Chondrocyte (in vitro differentiated cells): ENCODE measurements around the gene DACH1. TPM values are rescaled to one million over a fixed set of nuclear protein-coding genes. Genes with fewer than 3 reads are reported as not detected.

Source experiments
- DNase-seq: peaks from one replicate; pipeline ENCODE4 v3.0.0; 2021; ENCODE audit warnings: mixed read lengths, low spot score
- H3K27ac Mint-ChIP-seq: one replicate; pipeline ENCODE4 v1.8.0; 2021; ENCODE audit warnings: mild to moderate bottlenecking, moderate library complexity, mixed read lengths; ENCODE audit not compliant: unreplicated experiment
- H3K27me3 Mint-ChIP-seq: 2 replicates; pipeline ENCODE4 v1.8.0; 2021; ENCODE audit warnings: low read depth, mixed read lengths
- H3K36me3 Mint-ChIP-seq: 2 replicates; pipeline ENCODE4 v1.8.0; 2021; ENCODE audit warnings: low read depth, mixed read lengths
- H3K4me1 Mint-ChIP-seq: 2 replicates; pipeline ENCODE4 v1.8.0; 2021; ENCODE audit warnings: low read depth, mild to moderate bottlenecking, mixed read lengths
- H3K4me3 Mint-ChIP-seq: one replicate; pipeline ENCODE4 v1.8.0; 2021; ENCODE audit warnings: mild to moderate bottlenecking, moderate library complexity, mixed read lengths; ENCODE audit not compliant: unreplicated experiment
- H3K9me3 Mint-ChIP-seq: 2 replicates; pipeline ENCODE4 v1.8.0; 2021; ENCODE audit warnings: low read depth, mixed read lengths
- total RNA-seq: library from RNA; stranded (reverse); gene quantifications from 3 replicates; pipeline ENCODE4 v1.2.1, GENCODE V29; 2021
- TF ChIP-seq, protein P1 (sequence below): fragments of 200-600 bp; sonication (generic); IDR thresholded peaks from 2 replicates; pipeline ENCODE4 v1.5.0; 2021; ENCODE audit warnings: antibody characterized with exemption, mild to moderate bottlenecking, moderate library complexity

The DACH1 gene
- total RNA-seq, 1 donor from 2014 or later: 0.72 TPM

DNA sequence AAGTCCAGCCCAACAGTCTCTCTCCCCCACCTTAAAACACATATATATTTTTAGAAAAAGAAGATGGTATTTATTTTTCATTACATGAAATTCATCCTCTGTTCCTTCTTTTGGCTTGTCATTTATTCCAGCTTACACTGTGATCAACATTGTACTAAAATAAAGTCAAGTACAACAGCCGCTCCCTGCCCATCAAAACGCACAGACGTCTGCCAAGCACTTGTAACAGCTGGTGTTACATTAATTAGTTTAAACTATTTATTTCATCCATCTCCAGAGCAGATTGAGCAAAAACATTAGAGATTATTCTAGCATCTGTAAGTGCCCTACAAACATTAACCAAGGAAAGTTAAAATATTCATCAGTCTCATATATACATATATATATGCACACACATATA lies 350.5 kb downstream of the DACH1 start:
- no peak for DNase-seq
- Mint-ChIP-seq H3K36me3 (no peaks in the 10 kb centered on the region), H3K9me3 (no peaks in the 10 kb centered on the region), H3K27ac (no peak overlapping the region), H3K27me3 (no peaks in the 10 kb centered on the region), H3K4me3 (no peak overlapping the region), H3K4me1 (no peaks in the 10 kb centered on the region)
- TF ChIP-seq, protein P1, sequence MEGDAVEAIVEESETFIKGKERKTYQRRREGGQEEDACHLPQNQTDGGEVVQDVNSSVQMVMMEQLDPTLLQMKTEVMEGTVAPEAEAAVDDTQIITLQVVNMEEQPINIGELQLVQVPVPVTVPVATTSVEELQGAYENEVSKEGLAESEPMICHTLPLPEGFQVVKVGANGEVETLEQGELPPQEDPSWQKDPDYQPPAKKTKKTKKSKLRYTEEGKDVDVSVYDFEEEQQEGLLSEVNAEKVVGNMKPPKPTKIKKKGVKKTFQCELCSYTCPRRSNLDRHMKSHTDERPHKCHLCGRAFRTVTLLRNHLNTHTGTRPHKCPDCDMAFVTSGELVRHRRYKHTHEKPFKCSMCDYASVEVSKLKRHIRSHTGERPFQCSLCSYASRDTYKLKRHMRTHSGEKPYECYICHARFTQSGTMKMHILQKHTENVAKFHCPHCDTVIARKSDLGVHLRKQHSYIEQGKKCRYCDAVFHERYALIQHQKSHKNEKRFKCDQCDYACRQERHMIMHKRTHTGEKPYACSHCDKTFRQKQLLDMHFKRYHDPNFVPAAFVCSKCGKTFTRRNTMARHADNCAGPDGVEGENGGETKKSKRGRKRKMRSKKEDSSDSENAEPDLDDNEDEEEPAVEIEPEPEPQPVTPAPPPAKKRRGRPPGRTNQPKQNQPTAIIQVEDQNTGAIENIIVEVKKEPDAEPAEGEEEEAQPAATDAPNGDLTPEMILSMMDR: no peak

DNA sequence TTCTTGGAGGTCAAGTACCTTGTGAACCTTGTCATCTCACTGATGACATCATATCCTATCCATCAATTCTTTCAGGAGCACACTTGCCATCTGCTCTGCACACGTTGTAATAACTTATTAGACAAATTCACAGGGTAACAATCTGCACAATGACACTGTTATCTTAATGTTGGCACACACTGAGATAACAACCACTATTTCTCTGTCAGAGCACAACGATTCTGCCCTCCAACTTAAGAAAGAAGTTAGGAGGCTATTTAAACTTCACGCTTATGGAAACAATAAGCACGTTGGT lies 351.3 kb downstream of the DACH1 start:
- H3K4me3 Mint-ChIP-seq: no peak overlapping the region
- no peaks in the 10 kb centered on the region for H3K27me3 Mint-ChIP-seq
- H3K27ac Mint-ChIP-seq: no peak overlapping the region
- no peaks in the 10 kb centered on the region for H3K9me3 Mint-ChIP-seq
- H3K36me3 Mint-ChIP-seq: no peaks in the 10 kb centered on the region
- no peak for DNase-seq
- TF ChIP-seq, protein P1: no peak
- H3K4me1 Mint-ChIP-seq: no peaks in the 10 kb centered on the region

DNA sequence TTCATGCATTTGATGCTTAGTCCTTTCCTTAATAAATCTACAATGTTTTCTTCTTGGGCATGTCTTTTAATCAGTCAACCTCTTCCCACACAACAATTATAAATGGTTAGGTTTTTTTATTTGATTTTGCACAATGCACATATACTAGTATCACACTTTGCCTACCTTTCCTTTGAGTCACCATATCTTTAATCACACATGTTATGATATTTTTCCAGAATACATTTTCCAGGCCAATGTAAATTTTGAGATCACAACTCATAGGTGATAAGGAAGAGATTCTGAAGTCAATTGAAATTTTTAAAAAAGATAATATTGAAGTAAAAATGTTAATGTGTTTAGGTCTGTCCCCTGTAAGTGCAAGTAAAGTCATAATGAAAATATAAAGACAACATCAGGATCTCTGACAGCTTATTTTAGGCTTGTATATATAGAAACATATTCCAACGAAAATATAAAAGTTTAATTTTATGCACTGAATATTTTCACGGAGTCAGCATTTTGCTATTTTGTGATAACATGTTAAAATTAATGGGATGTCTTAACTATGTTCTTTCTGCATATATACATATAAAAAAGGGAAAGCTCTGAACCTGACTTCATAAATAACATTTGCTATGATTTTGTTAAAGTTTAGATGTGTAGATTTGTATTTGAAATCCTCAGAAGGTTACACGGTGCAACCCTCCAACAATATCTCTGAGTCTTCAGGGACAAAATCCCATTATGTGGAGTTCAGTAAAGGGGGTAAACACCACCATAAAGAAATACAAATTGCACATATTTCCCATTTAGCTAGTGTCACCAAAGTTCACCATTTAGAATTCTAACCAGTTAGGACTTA lies 351.9 kb downstream of the DACH1 start:
- Mint-ChIP-seq H3K27ac (no peak overlapping the region), H3K4me3 (no peak overlapping the region), H3K36me3 (no peaks in the 10 kb centered on the region)

DNA sequence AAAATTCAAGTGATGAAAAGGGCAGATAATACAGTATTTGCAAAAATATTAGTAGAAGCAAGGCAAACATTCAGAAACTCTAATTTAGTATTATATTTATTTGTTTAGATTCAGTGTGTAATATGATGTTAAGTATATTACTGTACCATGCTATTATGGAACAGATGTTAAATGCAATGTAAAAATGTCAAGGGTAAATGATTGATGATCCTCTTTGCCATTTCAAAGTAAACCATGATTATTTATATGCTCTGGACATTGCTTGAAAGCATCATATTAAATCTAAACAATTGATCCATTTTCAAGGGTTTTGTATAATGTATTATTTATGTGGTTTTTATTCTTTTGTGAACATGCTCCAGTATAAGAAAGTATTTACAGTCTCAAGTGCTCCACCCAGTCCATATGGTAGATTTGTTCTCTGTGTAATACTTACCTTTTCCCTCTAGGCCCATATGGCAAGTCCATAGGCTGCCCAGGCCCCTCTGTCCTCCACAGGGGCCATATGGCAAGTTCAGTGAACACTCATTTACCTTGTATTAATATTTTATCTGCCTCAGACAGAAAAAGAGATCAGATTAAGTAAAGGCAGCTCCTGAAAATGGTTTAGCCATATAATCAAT lies 353.5 kb downstream of the DACH1 start:
- DNase-seq: no peak
- no peaks in the 10 kb centered on the region for H3K36me3 Mint-ChIP-seq
- no peaks in the 10 kb centered on the region for H3K4me1 Mint-ChIP-seq
- TF ChIP-seq, protein P1: no peak
- H3K27me3 Mint-ChIP-seq: no peaks in the 10 kb centered on the region
- no peak overlapping the region for H3K27ac Mint-ChIP-seq
- no peak overlapping the region for H3K4me3 Mint-ChIP-seq
- H3K9me3 Mint-ChIP-seq: no peaks in the 10 kb centered on the region

More for the DNA sequence above, 351.9 kb downstream of the DACH1 start:
- TF ChIP-seq, protein P1: no peak
- H3K9me3 Mint-ChIP-seq: no peaks in the 10 kb centered on the region
- H3K27me3 Mint-ChIP-seq: no peaks in the 10 kb centered on the region
- no peaks in the 10 kb centered on the region for H3K4me1 Mint-ChIP-seq
- DNase-seq: no peak

DNA sequence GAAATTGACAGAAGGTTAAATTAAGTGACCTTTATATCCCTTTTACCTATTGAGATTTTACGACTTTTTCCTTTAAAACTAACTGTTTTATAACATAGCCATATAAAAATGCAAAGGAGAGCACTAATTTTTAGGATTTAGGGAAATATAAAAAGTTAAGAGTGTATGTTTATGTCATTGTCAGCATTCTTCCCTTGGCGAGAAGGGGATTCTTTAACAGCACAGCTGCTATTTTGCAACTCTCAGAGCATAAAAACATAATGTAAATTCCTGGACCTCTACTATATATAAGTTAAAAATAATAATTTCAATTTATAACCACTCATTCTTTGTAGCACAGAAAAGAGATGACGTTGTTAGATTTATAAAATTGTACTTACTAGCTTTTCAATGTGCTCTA lies 363.2 kb downstream of the DACH1 start:
- no peak overlapping the region for H3K27ac Mint-ChIP-seq

More for the DNA sequence above, 363.2 kb downstream of the DACH1 start:
- H3K9me3 Mint-ChIP-seq: no peaks in the 10 kb centered on the region
- no peak for DNase-seq
- H3K4me1 Mint-ChIP-seq: no peaks in the 10 kb centered on the region
- H3K4me3 Mint-ChIP-seq: no peak overlapping the region
- TF ChIP-seq, protein P1: no peak
- no peaks in the 10 kb centered on the region for H3K27me3 Mint-ChIP-seq
- no peaks in the 10 kb centered on the region for H3K36me3 Mint-ChIP-seq
